ENCODE measurements around the gene GDPD2.

The GDPD2 gene

DNA sequence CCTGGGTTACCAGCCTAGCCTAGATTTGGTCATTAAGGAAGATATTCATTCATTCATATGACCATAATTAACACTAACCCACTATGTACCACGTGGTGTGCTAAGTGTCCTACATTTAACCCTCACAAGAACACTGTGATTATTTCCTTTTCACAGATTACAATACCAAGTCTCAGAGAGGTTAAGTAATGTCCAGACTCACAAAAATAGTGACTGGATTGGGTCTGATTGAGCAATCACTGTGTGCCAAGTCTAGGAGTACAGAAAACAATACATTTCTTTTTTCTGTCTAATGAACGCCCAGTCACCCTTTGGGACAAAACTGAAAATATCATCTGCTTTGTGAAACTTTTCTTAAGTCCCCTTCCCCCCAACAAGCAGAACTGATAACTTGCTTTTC, 13.9 kb downstream of the GDPD2 start:
- DNase-seq (ENCODE audit: extremely low read depth in 1 of 2, low read depth in 1 of 2): no peak

DNA sequence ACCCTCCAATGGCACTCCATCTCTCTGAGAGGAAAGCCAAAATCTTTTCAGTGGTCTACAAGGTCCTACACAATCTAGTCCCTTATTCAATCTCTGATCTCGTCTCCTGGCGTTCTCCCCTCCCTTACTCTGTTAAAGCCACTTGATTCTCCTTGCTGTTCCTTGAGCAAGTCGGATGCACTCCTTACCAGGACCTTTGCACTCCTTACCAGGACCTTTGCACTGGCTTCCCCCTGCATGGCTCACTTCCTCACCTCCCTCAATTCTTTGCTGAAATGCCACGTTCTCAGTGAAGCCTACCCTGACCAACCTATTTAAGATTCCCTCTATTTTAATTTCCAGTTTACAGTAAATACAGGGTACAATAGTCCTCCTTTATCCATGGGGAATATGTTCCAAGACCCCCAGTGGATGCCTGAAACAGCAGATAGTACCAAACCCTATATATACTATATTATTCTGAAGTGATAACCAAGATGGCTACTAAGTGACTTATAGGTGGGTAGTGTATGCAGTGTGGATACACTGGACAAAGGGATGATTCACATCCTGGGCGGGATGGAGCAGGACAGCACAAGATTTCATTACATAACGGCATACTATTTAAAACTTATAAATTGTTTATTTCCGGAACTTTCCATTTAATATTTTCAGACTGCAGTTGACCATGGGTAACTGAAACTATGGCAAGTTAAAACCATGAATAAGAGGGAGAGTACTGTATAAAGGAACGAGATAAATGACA, 15.0 kb downstream of the GDPD2 start:
- DNase-seq (ENCODE audit: extremely low read depth in 1 of 2, low read depth in 1 of 2): no peak

DNA sequence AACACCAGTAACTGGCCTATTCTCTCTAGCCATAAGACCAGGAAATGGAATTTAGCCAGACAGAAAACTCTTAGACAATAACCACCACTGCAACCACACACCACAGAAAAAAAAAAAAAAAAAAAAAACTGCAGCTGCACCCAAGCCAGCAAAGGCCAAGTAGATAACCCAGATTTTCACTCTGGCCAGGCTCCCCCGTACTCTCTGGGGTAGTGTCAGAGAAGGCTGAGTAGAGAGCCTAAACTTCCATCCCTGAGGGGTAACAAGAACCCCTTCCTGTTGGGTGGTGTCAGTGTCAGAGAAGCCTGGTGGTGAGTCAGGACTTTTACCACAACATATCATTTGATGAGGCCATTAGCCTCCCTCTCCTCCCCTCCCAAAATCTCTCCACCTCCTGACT, 15.9 kb downstream of the GDPD2 start:
- no peak for DNase-seq (ENCODE audit: extremely low read depth in 1 of 2, low read depth in 1 of 2)

DNA sequence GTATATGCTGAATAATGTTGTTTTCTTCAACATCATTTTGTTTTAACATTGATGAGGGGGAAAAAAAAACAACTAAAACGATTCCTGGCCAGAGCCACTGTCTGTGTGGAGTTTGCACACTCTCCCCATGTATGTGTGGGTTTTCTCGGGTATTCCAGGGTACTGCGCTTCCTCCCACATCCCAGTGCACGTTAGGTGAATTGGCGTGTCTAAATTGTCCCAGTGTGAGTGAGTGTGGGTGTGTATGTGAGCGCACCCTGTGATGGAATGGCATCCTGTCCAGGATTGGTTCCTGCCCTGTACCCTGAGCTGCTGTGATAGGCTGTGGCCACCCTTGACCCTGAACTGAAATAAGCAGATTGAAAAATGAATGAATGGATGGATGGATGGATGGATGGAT, 19.1 kb downstream of the GDPD2 start:
- DNase-seq (ENCODE audit: extremely low read depth in 1 of 2, low read depth in 1 of 2): no peak

GRCh38 chrX:70444326-70444945, 21.3 kb downstream of the GDPD2 start, which contains the start of gene DLG3:
Gene DLG3, plus strand, starts transcription at chrX:70444835. Its CDS starts 367 bp downstream, at chrX:70445202.
- DNase-seq (ENCODE audit: extremely low read depth in 1 of 2, low read depth in 1 of 2): no peak

DNA sequence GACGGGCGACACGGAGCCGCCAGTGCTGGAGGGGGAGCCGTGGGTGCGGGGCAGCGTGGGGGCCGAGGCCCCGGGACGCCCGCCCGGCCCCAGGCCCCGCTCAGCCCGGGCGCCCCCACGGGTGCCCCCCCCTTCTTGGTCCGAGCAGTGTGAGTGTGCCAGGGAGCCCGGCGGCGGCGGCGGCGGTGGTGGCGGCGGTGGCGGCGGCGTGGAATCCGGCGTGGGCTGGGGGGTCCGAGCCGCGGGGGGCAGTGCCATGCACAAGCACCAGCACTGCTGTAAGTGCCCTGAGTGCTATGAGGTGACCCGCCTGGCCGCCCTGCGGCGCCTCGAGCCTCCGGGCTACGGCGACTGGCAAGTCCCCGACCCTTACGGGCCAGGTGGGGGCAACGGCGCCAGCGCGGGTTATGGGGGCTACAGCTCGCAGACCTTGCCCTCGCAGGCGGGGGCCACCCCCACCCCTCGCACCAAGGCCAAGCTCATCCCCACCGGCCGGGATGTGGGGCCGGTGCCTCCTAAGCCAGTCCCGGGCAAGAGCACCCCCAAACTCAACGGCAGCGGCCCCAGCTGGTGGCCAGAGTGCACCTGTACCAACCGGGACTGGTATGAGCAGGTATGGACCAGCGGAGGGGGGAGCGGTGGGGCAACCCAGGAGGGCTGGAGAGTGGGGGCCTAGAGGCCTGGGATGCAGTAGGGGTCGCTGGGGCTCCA, 22.0 kb downstream of the GDPD2 start:
- DNase-seq (ENCODE audit: extremely low read depth in 1 of 2, low read depth in 1 of 2): no peak

GRCh38 chrX:70445951-70446350, 22.8 kb downstream of the GDPD2 start:
- no peak for DNase-seq (ENCODE audit: extremely low read depth in 1 of 2, low read depth in 1 of 2)

DNA sequence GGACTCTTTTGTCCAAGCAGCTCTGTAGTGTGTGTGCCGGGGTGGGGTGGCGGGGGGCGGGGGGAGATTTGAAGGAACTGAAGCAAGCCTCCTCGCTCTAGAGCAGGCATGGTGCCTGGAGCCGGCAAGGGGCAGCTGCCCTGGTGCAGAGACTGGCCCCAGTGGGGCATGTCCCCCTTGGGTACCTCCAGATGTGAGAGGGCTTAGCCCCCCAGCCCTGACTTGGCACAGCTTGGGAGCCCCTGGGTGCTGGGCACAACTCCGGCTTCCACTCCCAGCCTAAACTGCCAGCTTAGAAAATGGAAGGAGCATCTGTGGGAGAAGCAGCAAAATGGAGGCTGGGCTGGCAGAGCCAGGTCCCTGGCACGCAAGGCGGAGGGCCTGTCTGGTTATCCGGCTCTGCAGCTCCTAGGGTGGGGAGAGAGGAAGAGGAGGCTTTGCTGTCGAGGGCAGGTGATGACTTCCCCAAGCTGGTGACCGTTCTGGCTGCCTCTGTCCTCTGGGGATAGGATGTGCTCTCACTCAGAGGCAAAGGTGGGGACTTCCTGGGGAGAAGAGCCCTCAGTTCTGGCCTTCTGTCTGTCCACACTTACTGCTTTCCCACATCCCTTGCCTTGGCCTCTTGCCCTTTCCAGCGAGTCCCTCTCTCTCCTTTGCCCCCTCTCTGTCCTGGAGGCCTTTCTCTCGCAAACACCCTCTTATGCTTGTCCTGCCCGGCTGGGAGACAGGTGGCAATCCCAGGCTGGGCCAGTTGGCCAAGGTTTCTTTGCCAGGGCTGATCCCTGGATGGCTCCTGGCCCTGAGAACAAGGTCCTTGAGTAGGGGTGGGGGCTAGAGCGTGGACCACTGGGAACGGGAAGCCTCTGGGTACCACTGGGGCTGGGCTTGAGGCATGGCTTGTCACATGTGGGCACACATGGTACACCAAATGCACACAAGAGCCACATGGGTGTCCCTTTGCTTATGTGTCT, 23.6 kb downstream of the GDPD2 start:
- DNase-seq (ENCODE audit: extremely low read depth in 1 of 2, low read depth in 1 of 2): no peak

DNA sequence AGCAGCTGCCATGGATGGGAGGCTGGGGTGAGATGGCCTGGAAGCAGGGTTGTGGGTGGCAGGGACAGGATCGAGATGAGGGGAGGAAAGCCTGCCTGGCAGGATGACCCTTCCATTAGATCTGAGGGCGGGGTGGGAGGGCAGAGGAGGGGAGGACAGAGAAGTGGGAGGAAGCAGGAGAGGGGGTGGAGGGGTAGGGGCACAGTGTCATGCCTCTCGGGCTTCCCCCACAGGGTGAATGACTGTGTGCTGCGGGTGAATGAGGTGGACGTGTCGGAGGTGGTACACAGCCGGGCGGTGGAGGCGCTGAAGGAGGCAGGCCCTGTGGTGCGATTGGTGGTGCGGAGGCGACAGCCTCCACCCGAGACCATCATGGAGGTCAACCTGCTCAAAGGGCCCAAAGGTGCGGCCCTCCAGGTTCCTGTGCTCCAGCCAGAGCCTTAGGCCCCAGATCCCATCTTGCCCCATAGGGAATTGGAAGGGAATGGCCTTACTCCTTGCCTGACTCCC, 26.4 kb downstream of the GDPD2 start:
- DNase-seq (ENCODE audit: extremely low read depth in 1 of 2, low read depth in 1 of 2): no peak

GRCh38 chrX:70452143-70452733, 29.1 kb downstream of the GDPD2 start:
- DNase-seq (ENCODE audit: extremely low read depth in 1 of 2, low read depth in 1 of 2): no peak

GRCh38 chrX:70453024-70453618, 30.0 kb downstream of the GDPD2 start:
- no peak for DNase-seq (ENCODE audit: extremely low read depth in 1 of 2, low read depth in 1 of 2)

GRCh38 chrX:70454441-70455365, 31.6 kb downstream of the GDPD2 start:
- peak in 1 of 2 donors; percentile 33 for DNase-seq (ENCODE audit: extremely low read depth in 1 of 2, low read depth in 1 of 2)

DNA sequence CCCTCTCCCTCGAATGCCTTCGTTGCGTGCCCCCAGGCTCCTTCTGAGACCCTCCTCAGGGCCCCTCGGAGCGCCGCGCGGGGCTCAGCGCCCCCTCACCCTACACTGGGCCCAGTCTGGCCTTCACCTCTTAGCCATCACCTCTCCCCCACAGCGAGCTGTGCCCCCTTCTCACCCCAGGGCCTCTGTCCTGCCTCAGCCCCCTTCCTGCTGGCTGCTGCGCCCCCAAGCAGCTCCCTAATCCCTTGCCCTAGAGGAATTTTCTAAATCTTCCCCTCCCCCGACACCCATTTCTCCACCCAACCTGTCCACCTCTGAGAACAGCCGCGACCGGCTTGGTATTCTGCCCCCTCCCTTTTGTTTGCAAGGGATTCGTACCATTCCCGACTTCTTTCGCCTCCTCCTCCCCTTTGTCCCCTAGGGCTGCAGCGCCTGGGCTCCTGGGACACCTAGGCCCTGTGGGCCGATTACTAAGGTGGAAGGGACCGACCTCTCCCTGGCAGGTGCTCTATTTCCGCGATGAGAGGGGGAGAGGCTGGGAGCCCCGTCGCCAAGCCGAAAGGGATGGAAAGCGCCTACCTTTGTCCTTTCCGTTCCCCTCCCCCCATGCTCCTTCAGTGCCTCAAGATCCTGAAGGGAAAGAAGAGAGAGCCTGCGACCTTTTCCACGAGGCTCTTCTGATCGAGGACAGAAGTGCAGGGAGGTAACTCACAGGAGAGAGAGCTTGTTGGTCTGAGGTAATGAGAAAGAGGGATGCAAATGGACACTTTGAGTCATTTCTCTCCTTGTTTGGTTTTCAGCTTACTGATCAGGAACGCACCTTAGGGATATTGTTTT, 32.5 kb downstream of the GDPD2 start:
- no peak for DNase-seq (ENCODE audit: extremely low read depth in 1 of 2, low read depth in 1 of 2)

DNA sequence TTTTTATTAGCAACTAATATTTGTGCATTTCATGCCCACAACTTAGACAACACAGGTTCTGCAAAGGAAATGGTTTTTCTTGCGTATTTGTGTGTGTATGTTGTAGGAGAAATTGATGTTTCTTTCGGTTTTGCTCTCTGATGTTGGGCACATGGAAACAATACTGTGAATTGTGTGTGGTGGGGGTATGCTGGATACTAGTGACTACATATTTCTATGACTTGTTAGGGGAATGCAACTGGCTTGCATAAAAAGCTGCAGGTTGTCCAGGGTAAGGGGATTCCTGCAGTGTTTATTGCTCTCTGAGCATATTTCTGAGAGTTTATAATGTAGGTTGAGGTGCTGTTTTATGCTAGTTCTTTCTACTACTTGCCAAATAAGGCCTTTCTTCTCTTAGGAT, 33.1 kb downstream of the GDPD2 start:
- no peak for DNase-seq (ENCODE audit: extremely low read depth in 1 of 2, low read depth in 1 of 2)

DNA sequence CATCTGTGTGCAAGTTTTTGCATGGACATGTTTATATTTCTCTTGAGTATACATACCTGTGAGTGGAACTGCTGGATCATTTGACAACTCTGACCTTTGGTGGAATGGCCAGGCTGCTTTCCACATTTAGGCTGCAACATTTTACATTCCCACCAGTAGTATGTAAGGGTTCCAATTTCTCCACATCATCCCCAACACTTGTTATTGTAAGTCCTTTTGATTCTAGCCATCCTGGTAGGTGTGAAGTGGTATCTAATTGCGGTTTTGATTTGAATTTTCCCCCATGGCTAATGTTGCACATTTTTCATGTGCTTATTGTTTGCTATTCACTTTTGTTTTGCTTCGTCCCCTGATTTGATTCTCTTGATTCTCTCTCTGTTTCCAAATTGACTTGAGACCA, 37.9 kb downstream of the GDPD2 start:
- DNase-seq (ENCODE audit: extremely low read depth in 1 of 2, low read depth in 1 of 2): no peak

- no peak for DNase-seq (ENCODE audit: extremely low read depth in 1 of 2, low read depth in 1 of 2)
Measured at GRCh38 chrX:70464051-70464450, 40.9 kb downstream of the GDPD2 start.

- no peak for DNase-seq (ENCODE audit: extremely low read depth in 1 of 2, low read depth in 1 of 2)
Measured at GRCh38 chrX:70466968-70467367, 43.9 kb downstream of the GDPD2 start.

DNA sequence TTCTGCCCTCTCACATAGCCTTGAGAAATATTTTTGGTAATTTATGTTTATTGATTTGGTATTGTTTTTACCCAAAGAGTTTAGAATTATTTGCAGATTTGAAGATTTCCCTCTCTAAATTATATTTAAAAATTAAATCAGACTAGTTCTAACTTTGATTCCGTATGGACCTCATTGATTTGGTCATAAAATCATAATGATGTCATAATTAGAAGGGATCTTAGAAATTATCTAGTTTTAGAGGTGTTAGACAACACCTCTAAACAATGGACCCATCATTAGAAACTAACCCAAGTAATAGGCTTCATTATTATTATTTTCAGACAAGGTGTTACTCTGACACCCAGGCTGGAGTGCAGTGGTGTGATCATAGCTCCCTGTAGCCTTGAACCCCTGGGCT, 45.6 kb downstream of the GDPD2 start:
- DNase-seq (ENCODE audit: extremely low read depth in 1 of 2, low read depth in 1 of 2): no peak

Data from activated CD8-positive, alpha-beta memory T cell treated with anti-CD3 and anti-CD28 coated beads for 1 hour (primary cell).